GM04503 (cell line): ENCODE measurements around the gene ATP11A.
"Not testable (repeated sequence)": the region's sequence is repeated elsewhere in the genome, so short reads cannot be mapped to it uniquely, and the experiment has no call there.

ENCODE experiments used
- DNase-seq: peaks from one replicate; pipeline ENCODE4 v3.0.0-alpha.2; 2012; ENCODE audit warnings: low read depth

ATP11A gene

DNA sequence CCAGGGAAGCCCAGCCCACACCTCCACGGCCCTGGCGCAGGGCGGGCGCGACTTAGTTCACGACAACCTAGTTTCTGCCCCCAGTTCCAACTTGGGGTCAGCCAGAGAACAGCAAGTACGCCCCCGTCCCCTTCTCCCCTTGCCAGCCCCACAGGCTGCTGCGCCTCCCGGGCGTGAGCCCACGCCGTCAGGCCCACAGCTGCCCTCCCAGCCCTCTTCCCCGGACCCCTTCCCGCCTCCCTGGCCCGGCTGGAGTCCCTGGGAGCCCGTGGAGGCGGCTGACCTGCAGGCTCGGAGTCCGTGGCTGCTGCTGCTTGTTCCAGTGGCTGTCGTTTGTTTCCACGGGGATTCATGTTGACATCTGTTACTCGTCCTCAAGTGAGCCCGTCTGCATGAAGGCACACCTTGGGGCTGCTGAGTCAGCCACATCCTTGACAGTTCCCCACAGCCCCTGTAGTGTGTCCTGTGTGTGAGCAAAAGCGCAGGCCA, 86.0 kb downstream of the ATP11A start:
- no peak for DNase-seq

DNA sequence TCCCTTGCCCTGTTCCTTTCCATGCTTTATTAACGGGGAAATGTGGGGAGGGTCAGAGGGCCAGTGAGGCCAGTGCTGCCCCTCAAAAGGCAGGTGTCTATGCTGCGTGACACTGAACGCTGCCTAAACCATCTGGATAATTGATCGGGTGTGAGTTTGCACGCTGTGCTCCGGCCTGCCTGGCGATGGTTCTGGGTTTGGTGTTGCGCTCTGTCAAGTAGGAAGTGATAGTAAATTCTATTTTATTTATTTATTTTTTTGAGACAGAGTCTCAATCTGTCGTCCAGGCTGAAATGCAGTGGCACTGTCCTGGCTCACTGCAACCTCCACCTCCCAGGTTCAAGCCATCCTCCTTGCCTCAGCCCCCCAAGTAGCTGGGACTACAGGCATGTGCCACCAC, 86.5 kb downstream of the ATP11A start:
- no peak for DNase-seq

DNA sequence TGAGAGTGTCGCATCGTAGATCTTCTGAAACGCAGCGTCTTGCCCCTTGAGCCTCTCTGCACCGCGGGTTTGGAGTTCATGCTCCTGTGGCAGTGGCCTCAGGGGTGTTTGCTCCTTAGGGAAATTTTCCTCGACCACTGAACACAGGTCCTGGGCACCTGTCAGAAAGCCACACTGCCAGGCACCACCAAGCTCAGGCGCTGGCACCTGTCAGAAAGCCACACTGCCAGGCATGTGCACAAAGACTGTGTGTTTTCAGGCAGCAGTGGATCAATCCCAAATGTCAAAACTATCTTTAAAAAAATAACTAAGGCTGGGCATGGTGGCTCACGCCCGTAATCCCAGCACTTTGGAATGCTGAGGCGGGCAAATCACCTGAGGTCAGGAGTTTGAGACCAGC, 87.1 kb downstream of the ATP11A start:
- no peak for DNase-seq

DNA sequence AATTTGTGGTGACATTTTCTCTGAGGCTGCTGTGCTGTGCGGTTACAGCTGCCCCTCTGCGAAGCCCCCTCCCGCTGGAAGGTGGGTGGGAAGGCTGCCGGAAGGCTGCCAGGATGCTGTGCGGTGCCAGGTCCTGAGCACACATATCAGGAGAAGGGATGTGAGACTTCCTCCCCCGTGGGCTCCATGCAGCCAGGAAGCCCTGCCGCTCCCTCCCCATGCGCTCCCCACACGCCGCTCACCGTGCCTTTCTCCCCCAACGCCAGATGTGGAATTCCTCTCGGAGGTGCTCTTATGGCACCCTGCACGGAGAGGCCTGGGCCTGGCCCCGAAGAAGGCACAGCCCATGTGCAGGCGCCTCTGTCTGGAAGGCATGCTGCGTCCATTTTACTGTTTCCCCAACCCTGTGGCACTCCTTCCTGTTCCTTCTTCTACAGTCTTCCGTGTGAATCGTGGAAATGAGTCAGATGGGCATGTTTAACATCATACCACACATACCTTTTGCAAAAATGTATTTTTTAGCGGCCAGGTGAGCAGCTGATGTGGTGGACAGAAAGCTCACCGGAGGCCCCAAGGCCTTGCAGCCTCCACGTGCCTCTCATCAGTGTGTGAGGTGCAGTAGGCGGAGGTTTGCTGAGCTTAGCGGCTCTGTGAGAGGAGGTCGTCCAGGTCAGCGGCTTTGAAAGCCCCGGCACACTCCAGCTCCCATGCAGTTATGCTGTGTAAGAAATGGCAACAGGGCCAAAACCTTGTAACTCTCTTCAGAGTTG, 88.0 kb downstream of the ATP11A start:
- DNase-seq: no peak

DNA sequence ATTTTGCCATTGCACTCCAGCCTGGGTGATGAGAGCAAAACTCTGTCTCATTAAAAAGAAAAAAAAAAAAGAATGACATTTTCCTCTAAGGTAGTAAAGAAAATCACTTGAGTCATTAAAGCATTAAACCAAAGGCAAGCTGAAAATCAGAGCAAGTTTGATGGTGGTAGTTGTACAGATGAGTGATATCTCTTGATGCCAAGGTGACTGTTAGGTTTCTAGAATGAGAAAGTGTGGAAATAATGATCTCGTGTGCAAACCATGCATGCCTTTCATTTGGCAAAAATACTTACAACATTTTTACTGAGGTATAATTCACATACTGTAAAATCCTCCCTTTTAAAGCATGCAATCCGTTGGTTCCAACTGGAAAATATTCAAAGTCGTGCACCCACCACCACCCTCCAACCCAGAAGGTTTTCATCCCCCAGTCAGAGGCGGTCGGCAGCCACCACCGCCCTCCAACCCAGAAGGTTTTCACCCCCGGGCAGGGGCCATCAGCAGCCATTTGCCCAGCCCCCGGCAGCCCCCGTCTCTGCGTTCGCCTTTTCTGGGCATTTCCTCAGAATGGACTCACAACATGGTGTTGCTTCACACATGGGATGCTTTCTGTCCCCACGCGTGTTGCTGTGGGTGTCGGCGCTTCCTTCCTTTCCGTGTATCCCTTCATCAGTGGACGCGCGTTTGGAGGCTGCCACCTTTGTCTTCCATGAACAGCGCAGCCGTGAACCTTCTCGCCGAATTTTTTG, 90.2 kb downstream of the ATP11A start:
- DNase-seq: peak; percentile 12

DNA sequence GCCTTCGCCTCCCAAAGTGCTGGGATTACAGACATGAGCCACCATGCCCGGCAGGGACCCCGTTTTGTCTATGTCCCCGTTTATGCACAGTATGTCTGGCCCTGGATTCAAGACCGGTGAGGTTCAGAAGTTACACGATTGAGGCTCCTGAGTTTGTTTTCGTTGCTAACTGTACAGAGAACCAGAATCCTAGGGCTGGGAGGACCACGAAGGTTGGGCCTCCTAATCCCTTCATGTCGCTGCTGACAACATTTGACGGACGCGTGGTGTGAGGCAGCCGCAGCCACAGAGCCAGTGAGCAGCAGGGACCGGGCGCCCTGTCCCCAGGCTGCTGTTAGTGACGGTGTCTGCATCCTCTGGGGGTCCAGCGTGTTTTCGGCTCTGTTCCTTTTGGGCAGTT, 91.4 kb downstream of the ATP11A start:
- no peak for DNase-seq

DNA sequence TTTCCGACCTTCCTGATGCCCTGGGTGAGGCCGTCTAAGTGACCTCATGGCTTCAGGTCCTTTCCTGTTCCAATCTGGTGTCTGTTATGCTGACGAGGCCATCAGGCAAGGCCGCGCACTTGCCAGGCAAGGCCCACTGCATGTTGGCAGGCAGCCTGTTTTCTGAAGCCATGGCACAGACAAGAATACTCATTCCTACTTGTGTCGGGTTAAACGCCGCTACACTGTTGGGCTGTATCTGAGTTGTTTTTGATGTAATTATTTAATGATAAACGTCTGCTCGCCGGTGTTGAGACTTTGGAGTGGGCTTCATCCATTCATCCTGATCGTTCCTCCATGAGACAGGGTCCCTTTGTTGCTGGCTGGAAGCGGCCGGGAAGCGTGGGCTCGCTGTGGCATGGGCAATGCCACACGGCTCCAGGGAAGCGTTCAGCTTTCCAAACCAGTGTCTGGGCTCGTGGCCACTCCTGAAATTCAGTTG, 92.1 kb downstream of the ATP11A start:
- DNase-seq: no peak

DNA sequence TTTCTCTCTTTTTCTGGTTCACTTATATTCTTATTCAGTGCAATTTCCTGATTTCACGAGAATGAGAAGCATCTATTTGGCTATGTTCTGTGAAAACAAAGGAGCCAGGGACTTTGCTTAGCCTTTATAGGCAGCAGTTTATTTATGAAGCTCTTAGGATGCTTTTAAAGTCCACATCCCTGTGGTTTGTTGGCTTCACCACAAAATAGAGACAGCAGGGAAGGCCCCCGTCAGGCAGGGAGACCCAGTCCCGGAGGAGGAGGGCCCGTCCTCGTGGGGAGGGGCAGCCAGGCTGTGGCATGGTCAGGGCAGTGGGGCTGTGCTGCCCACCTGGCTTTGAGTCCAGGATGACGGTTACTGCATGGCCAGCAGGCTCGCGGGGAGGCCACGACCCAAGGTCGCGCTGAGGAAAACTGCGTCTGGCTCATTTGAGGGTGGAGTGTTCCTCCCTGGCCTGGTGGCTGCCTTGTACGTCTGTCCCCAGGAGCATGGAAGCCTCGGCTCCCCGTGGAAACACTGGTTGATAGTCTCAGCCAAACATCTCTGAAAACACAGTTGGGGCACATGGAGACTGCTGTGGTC, 92.7 kb downstream of the ATP11A start:
- no peak for DNase-seq

DNA sequence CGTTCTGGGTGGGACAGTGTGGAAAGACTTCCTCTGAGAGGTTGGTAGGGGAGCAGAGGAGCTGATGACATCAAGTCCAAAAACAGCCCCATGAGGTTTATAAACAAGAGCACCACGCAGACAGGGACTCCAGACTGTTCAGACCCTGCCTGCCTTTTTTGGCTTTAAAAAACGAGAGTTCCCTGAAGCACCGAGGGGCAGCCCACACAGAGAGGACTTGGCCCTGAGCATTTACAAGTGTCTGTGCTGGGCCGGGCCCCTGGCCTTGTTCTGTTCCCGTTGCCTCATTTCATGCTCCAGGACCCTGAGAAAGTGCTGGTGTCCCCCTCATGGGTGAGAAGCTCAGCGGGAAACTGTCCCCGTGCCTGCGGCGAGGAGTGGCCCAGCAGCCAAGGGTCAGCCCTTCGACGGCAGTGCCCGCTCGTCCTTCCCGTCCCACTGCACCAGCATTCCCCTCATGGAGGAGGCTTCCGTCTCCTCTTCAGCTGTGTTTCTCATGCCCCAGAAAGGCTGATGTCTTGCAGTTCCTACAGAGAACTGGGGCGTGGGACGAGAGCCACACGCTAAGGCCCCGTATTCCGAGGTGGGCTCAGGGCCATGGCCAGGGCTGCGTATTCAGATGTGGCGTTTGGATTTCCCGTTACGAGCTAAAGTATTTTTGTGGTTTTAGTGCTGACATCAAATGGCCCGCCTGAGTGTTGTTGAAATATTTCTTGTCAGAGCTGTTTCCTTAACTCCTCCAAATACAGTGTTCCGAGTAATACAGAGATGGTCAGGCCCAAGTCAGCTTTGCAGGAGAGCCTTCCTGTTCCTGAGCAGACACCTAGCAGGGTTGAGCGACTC, 93.5 kb downstream of the ATP11A start:
- peak; percentile 45 for DNase-seq

DNA sequence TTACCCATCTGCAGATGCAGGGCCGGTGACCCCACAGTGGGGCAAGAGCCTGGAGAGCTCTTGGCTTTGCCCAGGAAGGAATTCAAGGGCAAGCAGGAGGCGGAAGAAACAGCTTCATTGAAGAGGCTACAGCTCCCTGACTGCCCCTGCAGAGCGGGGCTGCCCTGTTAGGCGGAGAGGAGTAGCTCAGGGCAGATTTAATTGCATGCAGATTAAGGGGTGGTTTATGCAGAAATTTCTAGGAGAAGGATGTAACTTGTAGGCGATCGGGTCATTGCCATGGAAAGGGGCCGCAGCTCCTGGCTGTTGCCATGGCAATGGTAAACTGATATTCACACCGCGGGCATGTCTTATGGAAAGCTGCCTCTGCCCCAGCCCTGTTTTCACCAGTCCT, 94.1 kb downstream of the ATP11A start:
- DNase-seq: no peak

DNA sequence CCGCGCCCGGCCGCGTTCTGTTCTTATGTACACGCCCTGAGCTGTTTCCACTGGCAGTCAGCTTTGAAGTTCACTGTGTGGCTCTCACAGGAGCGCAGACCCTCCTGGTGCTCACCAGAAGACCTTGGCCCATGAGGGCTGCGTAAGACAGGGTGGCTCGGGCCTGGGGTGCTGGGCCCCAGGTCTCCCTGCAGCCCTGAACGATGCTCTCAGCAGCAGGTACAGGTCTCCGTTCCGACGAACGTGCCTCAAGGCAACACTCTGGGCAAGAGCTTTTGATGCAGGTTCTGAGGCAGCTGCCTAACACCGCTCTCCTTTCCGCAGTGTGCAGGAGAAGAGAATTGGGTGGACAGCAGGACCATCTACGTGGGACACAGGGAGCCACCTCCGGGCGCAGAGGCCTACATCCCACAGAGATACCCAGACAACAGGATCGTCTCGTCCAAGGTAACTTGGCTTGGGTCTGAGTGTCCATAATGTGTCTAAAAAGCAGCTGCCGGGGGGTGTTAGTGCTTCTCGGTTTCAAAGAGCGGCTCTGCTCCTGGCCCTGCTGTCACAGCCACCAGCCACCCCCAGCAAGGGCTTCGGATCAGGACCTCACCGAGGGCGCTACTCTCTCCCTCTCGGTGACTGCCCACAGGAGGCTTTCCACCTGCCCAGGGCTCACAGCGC, 95.1 kb downstream of the ATP11A start:
- DNase-seq: no peak

DNA sequence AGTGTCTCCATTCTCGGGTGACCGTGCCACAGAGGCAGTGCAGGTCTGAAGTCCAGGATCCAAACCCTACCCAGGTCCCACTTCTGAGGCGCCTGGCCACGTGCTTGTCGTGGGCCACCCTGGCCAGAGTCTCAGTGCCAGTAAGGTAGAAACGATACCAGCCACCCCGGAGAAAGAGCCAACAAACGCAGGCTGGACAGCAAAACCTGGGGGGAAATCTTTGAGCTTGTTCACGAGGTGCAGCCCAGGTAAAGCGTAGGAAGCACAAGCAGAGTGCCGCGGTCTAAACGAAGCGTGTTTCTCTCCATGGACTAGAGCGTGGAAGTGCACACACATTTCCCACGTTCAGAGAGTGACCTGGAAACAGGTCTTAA, 95.6 kb downstream of the ATP11A start:
- no peak for DNase-seq

DNA sequence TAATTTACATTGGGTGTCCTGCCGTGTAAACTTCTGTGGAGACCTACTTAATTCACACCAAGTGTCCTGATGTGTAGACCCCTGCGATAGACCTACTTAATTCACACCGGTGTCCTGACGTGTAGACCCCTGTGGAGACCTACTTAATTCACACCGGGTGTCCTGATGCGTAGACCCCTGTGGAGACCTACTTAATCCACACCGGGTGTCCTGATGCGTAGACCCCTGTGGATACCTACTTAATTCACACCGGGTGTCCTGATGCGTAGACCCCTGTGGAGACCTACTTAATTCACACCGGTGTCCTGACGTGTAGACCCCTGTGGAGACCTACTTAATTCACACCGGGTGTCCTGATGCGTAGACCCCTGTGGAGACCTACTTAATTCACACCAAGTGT, 97.0 kb downstream of the ATP11A start:
- DNase-seq: not testable (repeated sequence)

DNA sequence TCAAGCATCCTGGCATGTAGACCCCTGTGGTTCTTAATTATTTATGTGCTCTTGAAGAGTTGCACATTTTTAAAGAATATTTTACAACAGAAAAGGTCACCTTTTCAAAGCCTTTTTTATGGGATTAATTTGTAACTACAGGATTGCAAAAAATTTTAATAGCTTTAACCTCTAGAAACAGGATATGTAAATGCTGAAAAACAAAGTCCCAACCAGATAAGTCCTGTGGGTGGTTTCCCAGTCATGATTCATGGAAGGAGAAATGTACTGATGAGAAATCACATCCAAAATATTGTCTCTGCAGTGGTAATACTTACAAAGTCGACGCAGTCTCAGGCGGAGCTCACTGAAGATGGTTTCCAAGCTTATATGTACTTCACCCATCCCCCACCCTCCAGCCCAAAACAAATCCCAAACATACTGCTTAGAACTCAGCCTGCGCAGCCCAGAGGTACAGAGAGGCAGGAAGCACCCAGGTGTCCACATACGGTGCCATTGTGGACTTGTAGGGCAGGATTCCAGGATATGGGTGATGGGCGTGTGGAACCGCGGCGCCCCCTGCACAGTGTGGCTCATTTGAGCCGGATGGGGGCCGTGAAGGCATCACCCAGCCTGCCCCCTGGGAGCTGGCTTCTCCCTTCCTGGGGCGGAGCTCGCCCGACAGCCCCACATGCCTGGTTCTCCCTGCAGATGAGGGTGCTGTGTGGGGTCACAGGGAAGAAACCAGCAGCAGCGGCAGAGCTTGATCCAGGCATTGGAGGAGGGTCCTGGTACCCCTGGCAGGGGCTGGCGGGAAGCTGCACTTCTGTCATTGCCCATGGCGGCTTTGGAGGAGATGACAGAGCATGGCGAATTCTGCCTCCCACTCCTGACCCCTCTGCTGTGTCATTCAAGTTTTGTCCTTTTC, 101.2 kb downstream of the ATP11A start:
- DNase-seq: no peak

DNA sequence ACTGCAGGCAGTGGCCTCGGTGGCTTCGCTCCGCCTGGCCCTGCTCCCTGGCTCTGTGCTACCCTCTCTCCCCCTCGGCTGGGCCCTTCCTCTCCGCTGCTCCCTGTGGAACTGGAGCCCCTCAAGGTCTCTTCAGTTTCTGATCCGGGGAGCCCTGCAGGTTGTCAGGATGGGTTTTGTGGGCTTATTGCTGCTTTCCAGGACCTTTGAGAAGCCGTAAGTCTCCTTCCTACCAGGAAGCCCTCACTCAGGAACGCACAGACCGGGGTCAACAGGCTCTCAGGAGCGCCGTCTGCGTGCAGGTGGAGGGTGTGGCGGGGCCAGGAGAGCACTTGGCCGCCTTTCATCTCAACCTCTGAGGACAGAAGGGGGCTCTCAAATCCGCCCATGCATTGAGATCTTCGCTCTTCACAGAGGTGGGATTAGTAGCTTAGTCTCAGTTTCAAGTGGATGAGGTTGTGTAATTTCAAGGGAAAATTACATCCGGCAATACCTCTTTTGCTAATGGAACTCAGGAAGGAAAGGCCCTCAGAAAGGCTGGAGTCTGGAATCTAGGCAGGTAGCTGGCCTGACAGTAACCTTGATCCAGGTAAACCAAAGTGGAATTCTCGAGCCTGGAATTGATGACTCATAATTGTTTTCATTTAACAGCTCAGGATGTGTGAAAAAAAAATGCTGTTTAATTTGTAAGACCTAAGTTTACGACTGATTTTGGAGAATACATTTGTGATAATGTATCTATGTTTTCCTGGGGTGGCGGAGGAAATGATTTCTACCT, 102.0 kb downstream of the ATP11A start:
- no peak for DNase-seq

DNA sequence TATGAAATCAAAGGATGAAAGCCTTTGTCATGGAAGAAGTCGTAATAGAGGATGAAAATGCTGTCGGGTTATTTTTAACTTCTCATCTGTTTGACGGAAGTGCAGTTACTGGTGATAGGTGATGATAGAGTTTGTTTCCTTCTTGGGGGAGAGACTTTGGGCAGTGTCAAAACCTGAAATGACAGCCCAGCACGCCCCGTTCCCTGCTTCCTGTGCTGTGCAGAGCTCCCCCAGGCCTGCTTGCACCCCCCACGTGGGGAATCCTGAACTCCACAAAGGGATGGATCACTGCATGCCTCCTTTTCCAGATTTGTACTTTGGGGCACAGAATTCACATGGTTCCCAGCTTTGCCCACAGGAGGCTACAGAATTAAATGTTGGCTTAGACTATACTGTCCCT, 102.7 kb downstream of the ATP11A start:
- no peak for DNase-seq

DNA sequence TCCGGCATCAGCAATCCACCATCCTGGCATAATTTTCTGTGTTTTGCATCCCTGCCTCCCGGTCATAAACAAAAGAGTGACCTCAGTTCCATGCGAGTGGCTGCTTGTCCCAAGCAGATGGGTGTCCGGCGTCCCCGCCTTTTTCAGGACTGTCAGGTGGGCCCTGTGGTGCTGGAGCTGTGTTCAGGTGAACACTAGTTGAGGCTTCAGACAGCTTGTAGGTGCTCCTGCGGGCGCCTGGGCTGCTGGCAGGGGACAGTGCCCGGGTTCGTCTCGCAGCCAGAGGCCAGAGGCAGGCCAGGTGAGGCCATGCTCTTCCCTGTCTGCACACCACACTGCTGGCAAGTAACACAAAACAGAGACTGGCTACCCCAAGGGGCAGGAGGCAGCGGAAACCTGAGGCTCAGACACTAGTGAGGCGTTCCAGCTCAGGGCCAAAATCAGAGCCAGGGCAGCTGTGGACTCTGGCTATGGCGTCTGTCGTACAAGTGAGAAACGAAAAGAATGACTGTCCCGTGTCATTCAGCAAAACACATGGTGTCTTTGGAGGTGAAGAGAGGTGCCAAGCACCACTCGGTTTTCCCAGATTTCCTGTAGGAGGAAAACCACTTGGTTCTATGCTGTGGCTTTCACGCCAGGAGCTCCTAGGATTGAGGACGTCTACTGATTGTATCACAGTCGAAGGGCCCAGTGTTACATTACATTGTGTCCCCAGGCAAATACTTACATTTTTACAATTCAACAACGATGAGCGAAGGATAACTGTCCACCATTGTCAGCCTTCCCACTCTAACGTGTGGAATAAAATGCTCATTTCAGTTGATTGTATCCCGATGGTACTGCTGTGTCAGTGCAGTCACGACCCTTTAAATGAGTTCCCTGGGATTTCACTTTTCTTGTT, 104.0 kb downstream of the ATP11A start:
- DNase-seq: no peak

DNA sequence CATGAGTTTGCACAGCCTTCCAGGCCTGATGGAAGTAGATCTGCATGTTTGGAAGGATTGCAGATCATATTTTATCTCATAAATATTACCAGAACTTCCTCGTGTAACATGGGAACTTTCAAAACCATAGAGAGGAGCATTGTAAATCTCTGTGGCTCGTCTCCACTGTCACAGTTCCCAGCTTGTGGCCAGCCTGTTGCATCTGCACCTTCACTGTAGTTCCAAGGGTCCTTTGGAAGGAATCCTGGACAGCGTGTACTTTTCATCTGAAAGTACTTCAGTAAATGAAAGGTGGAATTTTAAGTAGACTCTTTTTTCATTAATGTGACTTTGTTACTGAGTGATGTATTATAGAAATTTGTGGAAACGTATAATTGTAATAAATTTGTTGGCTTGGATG, 105.4 kb downstream of the ATP11A start:
- DNase-seq: no peak
